ENCODE measurements around the gene EIF4EBP3. TPM values are rescaled to one million over a fixed set of nuclear protein-coding genes. Genes with fewer than 3 reads are reported as not detected.

Gene EIF4EBP3
- total and polyA plus RNA-seq, 9 of the 15 experiments (the other 6 are each of a cell fraction or from before 2014, with no cell fraction given), result 1.3 to 7.5 (median 3.8) TPM

DNA sequence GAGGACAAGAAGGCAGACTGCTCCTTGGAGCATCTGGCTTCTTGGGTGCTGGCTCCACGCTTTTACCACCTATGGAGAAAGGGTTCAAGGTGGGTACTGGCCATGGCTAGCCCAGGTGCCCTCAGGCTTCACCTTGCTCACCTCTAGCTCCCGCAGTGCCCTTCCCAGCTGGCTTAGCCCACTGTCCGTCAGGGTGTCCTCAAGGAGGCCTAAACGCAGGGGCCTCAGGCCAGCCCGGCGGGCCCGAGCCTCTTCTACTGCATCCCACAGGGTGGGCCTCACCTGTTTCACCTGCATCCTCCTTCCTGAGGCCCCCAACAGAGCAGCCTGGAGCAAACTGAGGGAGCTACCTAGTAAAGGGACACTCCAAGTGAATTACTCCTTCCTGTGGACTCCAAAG lies 26.2 kb downstream of the EIF4EBP3 start:
- in situ Hi-C loops (cut with MboI), result no loop called here
- Histone ChIP-seq H3K27me3 (ENCODE audit: control insufficient read depth in 2 of 2, insufficient read depth in 2 of 2, low read length in 2 of 2) (no peaks in the 10 kb centered on the region), H3K4me2 (ENCODE audit: insufficient read depth, low read length) (no peak overlapping the region), H3K9me1 (ENCODE audit: control insufficient read depth, insufficient read depth, low read length) (no peaks in the 10 kb centered on the region), H3K4me3 (no peak overlapping the region), H3K4me1 (replicated peaks in 1 of 2; ENCODE audit: control insufficient read depth in 2 of 2, insufficient read depth in 2 of 2, low read length in 2 of 2) (peaks cover 8 to 10% of the 10 kb centered on the region in 2 experiments; a peak in 3 of 5 replicates), H3K36me3 (ENCODE audit: control insufficient read depth, insufficient read depth, low read length) (0 out of 3 replicates have a peak, but pooled peaks cover 6% of the 10 kb centered on the region), H3K79me2 (ENCODE audit: control insufficient read depth, insufficient read depth, low read length) (no peaks in the 10 kb centered on the region), H2AFZ (ENCODE audit: low read depth, low read length) (no peak overlapping the region), H4K20me1 (replicated peaks; ENCODE audit: control insufficient read depth, insufficient read depth, low read length) (no peaks in the 10 kb centered on the region), H3K9me3 (replicated peaks; ENCODE audit: control insufficient read depth, insufficient read depth, low read depth, low read length) (no peaks in the 10 kb centered on the region), H3K9ac (ENCODE audit: insufficient read depth in 1 of 2, low read depth in 2 of 2, low read length in 2 of 2) (no peak overlapping the region), H3K27ac (ENCODE audit: extremely low read depth, low read depth, low read length) (no peak overlapping the region)
- 82% methylated on average over 7 of the region's 7 CpGs for WGBS (ENCODE audit: insufficient coverage, low coverage, missing lambda C conversion rate)
- FAIRE-seq, result no peak
- DNase-seq (ENCODE audit: extremely low read depth in 1 of 4, low spot score in 3 of 4), result no peak
- no TSS peak for BruUV-seq (replicated peaks)
- ChIA-PET POLR2A (interaction anchor here (0.5 to 1.6 kb wide), 6 partner anchors 8 to 302 kb away, joined by 3 to 5 read pairs (median 4); partner anchors contain the start of genes IK, NDUFA2 and SLC35A4), CTCF (ENCODE audit: low intra/inter-chr PET ratio) (no interaction called here)
- intact Hi-C loops (cut with micrococcal nuclease), result loop anchor here (1.0 kb wide), 1 partner anchor 38 kb away; no protein-coding TSS in a partner anchor
- ATAC-seq, result no peak
- TF ChIP-seq MIER1 (IDR thresholded peaks at IDR 0.05; ENCODE audit: low read depth), result no peak
- TF ChIP-seq, protein P1, sequence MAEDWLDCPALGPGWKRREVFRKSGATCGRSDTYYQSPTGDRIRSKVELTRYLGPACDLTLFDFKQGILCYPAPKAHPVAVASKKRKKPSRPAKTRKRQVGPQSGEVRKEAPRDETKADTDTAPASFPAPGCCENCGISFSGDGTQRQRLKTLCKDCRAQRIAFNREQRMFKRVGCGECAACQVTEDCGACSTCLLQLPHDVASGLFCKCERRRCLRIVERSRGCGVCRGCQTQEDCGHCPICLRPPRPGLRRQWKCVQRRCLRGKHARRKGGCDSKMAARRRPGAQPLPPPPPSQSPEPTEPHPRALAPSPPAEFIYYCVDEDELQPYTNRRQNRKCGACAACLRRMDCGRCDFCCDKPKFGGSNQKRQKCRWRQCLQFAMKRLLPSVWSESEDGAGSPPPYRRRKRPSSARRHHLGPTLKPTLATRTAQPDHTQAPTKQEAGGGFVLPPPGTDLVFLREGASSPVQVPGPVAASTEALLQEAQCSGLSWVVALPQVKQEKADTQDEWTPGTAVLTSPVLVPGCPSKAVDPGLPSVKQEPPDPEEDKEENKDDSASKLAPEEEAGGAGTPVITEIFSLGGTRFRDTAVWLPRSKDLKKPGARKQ (CRISPR knock-in tag; IDR thresholded peaks at IDR 0.05), result no peak
- no peak for TF ChIP-seq NR2C2 (CRISPR knock-in tag; IDR thresholded peaks at IDR 0.05)
- no peak for TF ChIP-seq NR2C2 (tag; IDR thresholded peaks at IDR 0.05)
- TF ChIP-seq ETV1 (tag; conservative IDR thresholded peaks at IDR 0.05; ENCODE audit: low read depth), result no peak
- no peak for TF ChIP-seq CHD7 (IDR thresholded peaks at IDR 0.05; ENCODE audit: low read depth, low read length)
- no peak for TF ChIP-seq CEBPG (CRISPR knock-in tag; IDR thresholded peaks at IDR 0.05)
- TF ChIP-seq CEBPG (tag; conservative IDR thresholded peaks at IDR 0.05 in 1 of 2, IDR thresholded peaks at IDR 0.05 in 1 of 2), result no peak
- TF ChIP-seq GTF2E2 (tag; IDR thresholded peaks at IDR 0.05), result no peak
- TF ChIP-seq HMGN3 (IDR thresholded peaks at IDR 0.05; ENCODE audit: borderline replicate concordance, extremely low read depth, insufficient read length, low read depth, low read length), result no peak
